HepG2 (cell line): ENCODE measurements around the gene GBX1. TPM values are rescaled to one million over a fixed set of nuclear protein-coding genes. Genes with fewer than 3 reads are reported as not detected.

Experiments
- ATAC-seq: fragments of 200-7000 bp; cut with Tn5 transposase; 3 replicates; pipeline ENCODE4 v1.9.1; 2020; ENCODE audit warnings: mild to moderate bottlenecking, moderate library complexity
- BruUV-seq: library from RNA; stranded (reverse); fragments of 400-500 nt; replicated peaks from 2 replicates; lab custom pipeline; 2021; lab: Mats Ljungman, UMichigan
- CTCF ChIA-PET: fragments of 300-600 bp; formaldehyde crosslinking; extraction: SDS; loops from one replicate; lab custom pipeline; 2021; ENCODE audit warnings: low total read pairs, inconsistent platforms, low intra/inter-chr PET ratio; lab: Yijun Ruan, JAX
- POLR2A ChIA-PET: fragments of 350-600 bp; sonication (Branson Sonifier 250); formaldehyde crosslinking; loops from one replicate; lab custom pipeline; 2020; ENCODE audit warnings: antibody characterized with exemption, inconsistent platforms; lab: Yijun Ruan, JAX
- DNase-seq: peaks from one replicate; pipeline ENCODE4 v3.0.0-alpha.2; 2015; ENCODE audit warnings: low spot score
- FAIRE-seq: peaks from 3 replicates; lab custom pipeline; 2011; peaks lifted over from hg19 to GRCh38; lab: Jason Lieb, UNC
- H2AFZ ChIP-seq: one replicate; pipeline ENCODE4 v1.6.1; 2011; ENCODE audit warnings: low read length, inconsistent platforms
- H3K27ac ChIP-seq: fragments of 300-600 bp; 3 replicates; pipeline ENCODE4 v1.8.0; 2011; ENCODE audit warnings: mixed run types, mild to moderate bottlenecking, mixed read lengths, low read length, inconsistent platforms; ENCODE audit not compliant: insufficient read depth; ENCODE audit errors: extremely low read length
- H3K27me3 ChIP-seq, 2 experiments: fragments of 200-600 bp in 1 of 2; 2 replicates in 1 of 2; 3 replicates in 1 of 2; pipeline versions ENCODE4 v1.6.0 to v1.8.0; 2011; ENCODE audit warnings: low read length in 2 of 2, mild to moderate bottlenecking in 2 of 2, moderate library complexity in 2 of 2, inconsistent platforms in 1 of 2; ENCODE audit not compliant: insufficient read depth in 2 of 2, control insufficient read depth in 1 of 2
- H3K36me3 ChIP-seq, 2 experiments: fragments of 200-600 bp in 1 of 2; replicated peaks in 1 of 2; 2 replicates in 1 of 2; 3 replicates in 1 of 2; pipeline versions ENCODE4 v1.5.1 to v1.8.0; 2011; ENCODE audit warnings: low read length in 2 of 2, inconsistent platforms in 1 of 2; ENCODE audit not compliant: insufficient read depth in 2 of 2, control insufficient read depth in 1 of 2
- H3K4me1 ChIP-seq: 2 replicates; pipeline ENCODE4 v1.5.1; 2012; ENCODE audit warnings: low read length, inconsistent platforms; ENCODE audit not compliant: insufficient read depth
- H3K4me2 ChIP-seq: 2 replicates; pipeline ENCODE4 v1.6.0; 2011; ENCODE audit warnings: low read depth, low read length, inconsistent platforms
- H3K4me3 ChIP-seq, 3 experiments: fragments of 200-600 bp in 1 of 3; sonication (generic), shearing (Covaris generic) in 1 of 3; replicated peaks in 1 of 3; 2 replicates each; pipeline ENCODE4 v1.5.1; 2011 to 2016; ENCODE audit warnings: low read length in 3 of 3, inconsistent platforms in 2 of 3, low read depth in 2 of 3, mild to moderate bottlenecking in 2 of 3, control low read depth in 1 of 3, mixed read lengths in 1 of 3; ENCODE audit not compliant: insufficient read depth in 1 of 3
- H3K79me2 ChIP-seq: one replicate; pipeline ENCODE4 v1.6.1; 2011; ENCODE audit warnings: low read length, inconsistent platforms; ENCODE audit not compliant: insufficient read depth
- H3K9ac ChIP-seq: 2 replicates; pipeline ENCODE4 v1.6.0; 2011; ENCODE audit warnings: mild to moderate bottlenecking, low read depth, low read length, inconsistent platforms; ENCODE audit not compliant: insufficient read depth
- H3K9me3 ChIP-seq: 2 replicates; pipeline ENCODE4 v1.5.1; 2012; ENCODE audit warnings: mild to moderate bottlenecking, low read length
- H4K20me1 ChIP-seq: 2 replicates; pipeline ENCODE4 v1.6.0; 2011; ENCODE audit warnings: inconsistent platforms, mild to moderate bottlenecking, low read length, moderate library complexity; ENCODE audit not compliant: insufficient read depth
- ATF2 ChIP-seq: sonication (generic); formaldehyde crosslinking; IDR thresholded peaks from 2 replicates; pipeline ENCODE4 v1.4.0; 2020; ENCODE audit warnings: missing genetic modification reagents
- E2F2 ChIP-seq: sonication (generic); formaldehyde crosslinking; IDR thresholded peaks from 2 replicates; pipeline ENCODE4 v1.4.0; 2020; ENCODE audit warnings: missing genetic modification reagents, borderline replicate concordance
- GPN1 ChIP-seq: sonication (generic); formaldehyde crosslinking; IDR thresholded peaks from 2 replicates; pipeline ENCODE4 v1.5.1; 2020; ENCODE audit warnings: missing genetic modification reagents, borderline replicate concordance
- MED13 ChIP-seq: sonication (generic); formaldehyde crosslinking; IDR thresholded peaks from 2 replicates; pipeline ENCODE4 v1.5.0; 2020; ENCODE audit warnings: missing genetic modification reagents
- NFIC ChIP-seq: IDR thresholded peaks from 2 replicates; pipeline ENCODE4 v1.6.1; 2012; ENCODE audit warnings: mild to moderate bottlenecking, low read length, inconsistent platforms
- SMAD1 ChIP-seq: sonication (generic); formaldehyde crosslinking; IDR thresholded peaks from 2 replicates; pipeline ENCODE4 v1.4.0; 2020; ENCODE audit warnings: missing genetic modification reagents, low read depth, mild to moderate bottlenecking, borderline replicate concordance
- SRSF9 ChIP-seq: fragments of 200-400 bp; formaldehyde crosslinking; IDR thresholded peaks from 2 replicates; pipeline ENCODE4 v1.6.1; 2018; ENCODE audit warnings: borderline replicate concordance, mild to moderate bottlenecking, low read depth, low read length; ENCODE audit not compliant: insufficient read depth, poor library complexity, severe bottlenecking
- TCF7 ChIP-seq: sonication (generic); IDR thresholded peaks from 2 replicates; pipeline ENCODE4 v1.6.1; 2016; ENCODE audit warnings: antibody characterized with exemption, low read depth
- ZBTB43 ChIP-seq: sonication (generic); formaldehyde crosslinking; conservative IDR thresholded peaks from 2 replicates; pipeline ENCODE4 v1.4.0; 2020; ENCODE audit warnings: missing genetic modification reagents
- ZNF432 ChIP-seq: sonication (generic); formaldehyde crosslinking; IDR thresholded peaks from 2 replicates; pipeline ENCODE4 v1.5.0; 2020; ENCODE audit warnings: missing genetic modification reagents, mild to moderate bottlenecking, borderline replicate concordance
- ZNF615 ChIP-seq: sonication (generic); formaldehyde crosslinking; IDR thresholded peaks from 2 replicates; pipeline ENCODE4 v1.5.0; 2020; ENCODE audit warnings: mild to moderate bottlenecking, missing genetic modification reagents, borderline replicate concordance
- ZNF780A ChIP-seq: sonication (generic); formaldehyde crosslinking; IDR thresholded peaks from 2 replicates; pipeline ENCODE4 v1.8.0; 2022; ENCODE audit warnings: mild to moderate bottlenecking, missing genetic modification reagents, moderate library complexity
- in situ Hi-C: cut with HindIII; loops from 2 replicates; pipeline ENCODE4 v1.10.0; 2017; ENCODE audit warnings: low pct_unique_long_range_greater_than_20kb; ENCODE audit not compliant: extremely low pct_ligation_motif_present
- intact Hi-C: fragments of 100-400 bp; cut with micrococcal nuclease; formaldehyde crosslinking; loops from one replicate; pipeline ENCODE4 v1.10.0; 2022; ENCODE audit not compliant: unreplicated experiment
- polyA plus RNA-seq, 8 experiments: library from polyadenylated mRNA; depleted of rRNA in 3 of 8; stranded (reverse) in 7 of 8; unstranded in 1 of 8; fragments of >200 nt; fragmentation: Illumina TruSeq in 4 of 8; extraction: Trizol in 4 of 8; gene quantifications; 2 replicates each; pipeline versions ENCODE4 v1.2.1 to v1.2.3, GENCODE V29; 2011 to 2016; ENCODE audit warnings: low read depth in 4 of 8, missing spikeins in 1 of 8, mixed read lengths in 1 of 8; ENCODE audit not compliant: insufficient read depth in 1 of 8
- total RNA-seq, 5 experiments: library from RNA; depleted of rRNA; stranded (reverse); fragments of >200 nt; fragmentation: Illumina TruSeq; extraction: Trizol; gene quantifications; 2 replicates each; pipeline ENCODE4 v1.2.3, GENCODE V29; 2016; ENCODE audit warnings: low read depth in 1 of 5
- TF ChIP-seq, protein P1 (sequence below): sonication (generic); formaldehyde crosslinking; IDR thresholded peaks from 2 replicates; pipeline ENCODE4 v1.5.1; 2020; ENCODE audit warnings: missing genetic modification reagents, mild to moderate bottlenecking, borderline replicate concordance
- TF ChIP-seq, protein P2 (sequence below): IDR thresholded peaks from 2 replicates; pipeline ENCODE4 v1.6.1; 2016

The GBX1 gene
- total and polyA plus RNA-seq, 2 of the 13 experiments (the other 11 are each of a cell fraction or from before 2014, with no cell fraction given): not detected

GRCh38 chr7:151197932-151198331, 30.4 kb upstream of the GBX1 start:
- DNase-seq (no peak), ATAC-seq (no peak), FAIRE-seq (no peak)
- Histone ChIP-seq H3K9me3 (no peaks in the 10 kb centered on the region), H3K4me3 (no peak overlapping the region), H3K36me3 (no peaks in the 10 kb centered on the region), H3K27me3 (peaks cover 16 to 91% of the 10 kb centered on the region in 2 experiments), H3K9ac (no peak overlapping the region), H4K20me1 (no peaks in the 10 kb centered on the region), H3K27ac (no peak overlapping the region), H2AFZ (no peak overlapping the region), H3K79me2 (no peaks in the 10 kb centered on the region), H3K4me2 (no peak overlapping the region), H3K4me1 (no peaks in the 10 kb centered on the region)
- TF ChIP-seq ZBTB43 (CRISPR knock-in tag) (no peak), ZNF780A (CRISPR knock-in tag) (no peak), ZNF432 (CRISPR knock-in tag) (no peak), SRSF9 (no peak), TCF7 (no peak), GPN1 (CRISPR knock-in tag) (no peak), ATF2 (CRISPR knock-in tag) (no peak), ZNF615 (CRISPR knock-in tag) (no peak), E2F2 (CRISPR knock-in tag) (no peak), SMAD1 (no peak), NFIC (no peak), MED13 (no peak)
- TF ChIP-seq, protein P1, sequence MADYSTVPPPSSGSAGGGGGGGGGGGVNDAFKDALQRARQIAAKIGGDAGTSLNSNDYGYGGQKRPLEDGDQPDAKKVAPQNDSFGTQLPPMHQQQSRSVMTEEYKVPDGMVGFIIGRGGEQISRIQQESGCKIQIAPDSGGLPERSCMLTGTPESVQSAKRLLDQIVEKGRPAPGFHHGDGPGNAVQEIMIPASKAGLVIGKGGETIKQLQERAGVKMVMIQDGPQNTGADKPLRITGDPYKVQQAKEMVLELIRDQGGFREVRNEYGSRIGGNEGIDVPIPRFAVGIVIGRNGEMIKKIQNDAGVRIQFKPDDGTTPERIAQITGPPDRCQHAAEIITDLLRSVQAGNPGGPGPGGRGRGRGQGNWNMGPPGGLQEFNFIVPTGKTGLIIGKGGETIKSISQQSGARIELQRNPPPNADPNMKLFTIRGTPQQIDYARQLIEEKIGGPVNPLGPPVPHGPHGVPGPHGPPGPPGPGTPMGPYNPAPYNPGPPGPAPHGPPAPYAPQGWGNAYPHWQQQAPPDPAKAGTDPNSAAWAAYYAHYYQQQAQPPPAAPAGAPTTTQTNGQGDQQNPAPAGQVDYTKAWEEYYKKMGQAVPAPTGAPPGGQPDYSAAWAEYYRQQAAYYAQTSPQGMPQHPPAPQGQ (CRISPR knock-in tag): no peak
- TF ChIP-seq, protein P2, sequence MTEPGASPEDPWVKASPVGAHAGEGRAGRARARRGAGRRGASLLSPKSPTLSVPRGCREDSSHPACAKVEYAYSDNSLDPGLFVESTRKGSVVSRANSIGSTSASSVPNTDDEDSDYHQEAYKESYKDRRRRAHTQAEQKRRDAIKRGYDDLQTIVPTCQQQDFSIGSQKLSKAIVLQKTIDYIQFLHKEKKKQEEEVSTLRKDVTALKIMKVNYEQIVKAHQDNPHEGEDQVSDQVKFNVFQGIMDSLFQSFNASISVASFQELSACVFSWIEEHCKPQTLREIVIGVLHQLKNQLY (CRISPR knock-in tag): no peak
- CTCF ChIA-PET: no interaction called here
- no TSS peak for BruUV-seq
- in situ Hi-C loops: loop anchor here (10.0 kb wide), 1 partner anchor 107 kb away; no protein-coding TSS in a partner anchor
- intact Hi-C loops: no loop called here
- POLR2A ChIA-PET: no interaction called here
